HG03196 (cell line): ENCODE data around the gene ABCB11.
"Not testable (repeated sequence)": the region's sequence is repeated elsewhere in the genome, so short reads cannot be mapped to it uniquely, and the experiment has no call there.

Experiments used
- ATAC-seq: cut with Tn5 transposase; IDR thresholded peaks from one replicate; pipeline ENCODE4 v1.9.1; 2021; ENCODE audit not compliant: unreplicated experiment

ABCB11 gene

DNA sequence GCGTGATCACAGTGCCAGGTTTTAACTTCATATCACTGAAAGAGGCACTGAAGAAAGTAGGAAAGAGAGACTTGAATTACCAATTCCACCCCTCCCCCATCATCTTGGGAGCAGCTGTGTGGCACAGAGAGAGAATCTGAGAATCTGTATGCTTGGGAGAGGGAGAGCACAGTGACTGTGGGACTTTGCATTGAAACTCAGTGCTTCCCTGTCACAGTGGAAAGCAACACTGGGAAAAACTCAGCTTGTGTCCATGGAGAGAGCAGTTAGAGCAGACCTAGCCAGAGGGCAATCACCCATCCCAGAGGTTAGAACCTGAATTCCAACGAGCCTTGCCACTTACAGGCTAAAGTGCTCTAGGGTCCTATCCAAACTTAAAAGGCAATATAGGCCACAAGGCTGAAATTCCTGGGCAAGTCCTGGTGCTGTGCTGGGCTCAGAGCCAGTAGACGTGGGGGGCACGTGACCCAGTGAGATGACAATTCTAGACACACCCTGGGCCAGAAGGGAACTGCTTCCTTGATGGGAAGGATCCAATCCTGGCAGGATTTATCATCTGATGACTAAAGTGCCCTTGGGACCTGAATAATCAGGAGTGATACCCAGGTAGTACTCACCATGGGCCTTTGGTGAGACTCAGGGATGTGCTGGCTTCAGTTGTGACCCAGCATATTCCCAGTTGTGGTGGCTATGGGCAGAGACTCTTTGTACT lies 15.5 kb upstream of the ABCB11 start:
- no peak for ATAC-seq

DNA sequence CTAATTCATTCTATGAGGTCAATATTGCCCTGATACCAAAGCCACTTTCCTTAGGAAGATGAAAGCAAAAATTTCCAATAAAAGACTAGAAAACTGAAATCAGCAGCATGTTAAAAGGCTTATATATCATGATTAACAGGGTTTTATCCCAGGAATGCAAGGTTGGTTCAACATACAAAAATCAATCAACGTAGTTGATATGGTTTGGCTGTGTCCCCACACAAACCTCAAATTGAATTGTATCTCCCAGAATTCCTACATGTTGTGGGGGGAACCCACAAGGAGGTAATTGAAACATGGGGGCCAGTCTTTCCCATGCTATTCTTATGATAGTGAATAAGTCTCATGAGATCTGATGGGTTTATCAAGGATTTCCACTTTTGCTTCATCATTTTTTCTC lies 11.7 kb upstream of the ABCB11 start:
- ATAC-seq: no peak

DNA sequence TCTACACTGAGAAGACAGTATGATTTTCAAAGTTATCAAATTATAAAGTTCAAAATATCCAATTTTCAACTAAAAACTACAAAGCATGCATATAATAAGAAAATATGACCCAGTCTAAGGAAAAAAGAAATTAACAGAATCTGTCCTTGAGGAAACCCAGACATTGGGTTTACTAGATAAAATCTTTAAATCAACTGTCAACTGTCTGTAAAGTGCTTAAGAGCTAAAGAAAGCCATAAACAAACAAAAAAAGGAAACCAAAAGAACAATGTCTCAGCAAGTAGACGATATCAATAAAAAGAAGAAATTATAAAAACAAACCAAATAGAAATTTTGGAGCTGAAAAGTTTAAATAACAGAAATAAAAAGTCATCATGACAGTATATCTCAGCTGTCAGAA lies 10.5 kb upstream of the ABCB11 start:
- no peak for ATAC-seq

DNA sequence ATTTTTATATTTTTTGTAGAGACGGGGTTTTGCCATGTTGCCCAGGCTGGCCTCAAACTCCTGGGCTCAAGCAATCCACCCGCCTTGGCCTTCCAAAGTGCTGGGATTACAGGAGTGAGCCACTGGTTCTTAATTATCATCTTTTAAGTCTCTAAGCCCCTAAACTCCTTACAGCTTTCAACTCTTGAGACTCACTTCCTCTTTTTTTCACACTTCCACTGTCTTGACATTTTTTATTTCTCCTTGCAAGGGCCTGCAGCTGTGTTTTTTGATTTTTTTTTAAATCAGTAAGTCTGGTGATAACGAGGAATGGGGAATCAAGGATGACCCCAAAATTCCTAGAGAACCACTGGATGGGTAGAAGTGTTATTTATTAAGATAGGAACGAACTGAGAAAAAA lies 8.6 kb upstream of the ABCB11 start:
- ATAC-seq: no peak

DNA sequence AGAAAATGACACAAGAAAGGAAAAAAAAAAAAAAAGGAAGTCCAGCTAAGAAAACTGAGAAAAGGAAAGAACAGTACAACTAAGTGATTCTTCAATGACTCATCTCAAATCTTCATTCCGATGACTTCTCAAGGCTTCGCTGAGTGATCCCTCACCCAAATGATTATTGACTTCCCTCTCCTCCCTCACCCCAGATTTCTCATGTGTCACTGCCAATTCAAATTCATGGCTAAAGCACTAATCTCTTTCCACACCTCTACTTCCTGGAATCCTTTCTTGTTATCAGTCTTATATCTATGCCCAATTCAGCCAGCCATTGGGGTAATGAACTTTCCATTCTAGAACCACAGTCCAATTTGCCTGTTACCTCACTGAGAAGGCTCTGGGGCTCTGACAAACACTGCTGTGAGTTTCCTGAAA lies 7.2 kb upstream of the ABCB11 start:
- ATAC-seq: peak; percentile 63

DNA sequence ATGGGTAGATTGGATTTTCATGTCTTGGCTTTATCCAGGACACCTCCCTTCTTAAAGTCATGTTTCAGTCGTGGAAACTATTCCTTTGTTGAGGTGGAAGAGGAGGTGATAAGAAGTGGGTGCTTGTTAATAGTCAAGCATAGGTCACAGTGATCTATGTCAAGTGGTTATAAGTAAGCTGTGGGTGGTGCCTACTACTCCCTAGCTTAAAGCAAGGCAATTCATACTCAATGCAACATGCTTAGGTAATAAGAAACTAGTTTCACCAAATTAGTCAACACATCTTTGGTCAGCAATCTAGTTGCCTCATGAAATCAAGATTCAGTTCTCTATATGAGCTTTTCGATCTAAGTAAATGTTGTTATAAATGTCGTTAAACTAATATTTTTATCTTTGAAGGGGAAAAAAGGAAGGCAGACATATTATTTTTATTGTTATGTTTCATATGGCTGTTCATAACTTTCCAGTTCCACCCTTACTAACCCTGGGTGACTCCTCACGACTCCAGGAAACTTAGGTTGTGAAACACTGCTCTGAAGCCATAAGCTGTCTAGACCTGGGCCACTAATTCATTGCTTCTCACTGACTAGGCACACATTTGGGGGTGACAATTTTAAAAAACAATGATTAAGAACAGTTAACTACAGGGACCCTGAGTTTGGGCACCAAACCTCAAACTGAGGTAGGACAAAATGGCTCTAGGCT lies 5.8 kb upstream of the ABCB11 start:
- peak; percentile 51 for ATAC-seq

DNA sequence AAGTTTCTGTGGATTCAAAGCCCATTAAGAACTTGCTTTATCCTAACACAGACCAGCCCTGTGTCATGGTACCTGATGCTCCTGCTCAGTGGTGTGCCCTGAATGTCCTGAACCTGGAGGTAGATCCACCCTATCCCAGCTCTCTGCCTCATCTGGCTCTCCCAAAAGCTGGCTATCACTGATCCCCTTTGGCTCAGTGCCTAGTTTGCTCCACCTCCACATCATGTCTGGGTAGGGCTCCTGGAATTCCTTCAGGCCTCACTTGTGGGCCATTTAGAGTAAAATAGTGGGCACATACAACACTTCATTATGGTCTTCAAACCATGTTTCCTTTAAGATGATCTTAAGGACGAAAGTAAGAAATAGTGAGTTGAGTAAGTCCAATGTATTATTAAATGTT lies 4.8 kb upstream of the ABCB11 start:
- no peak for ATAC-seq

DNA sequence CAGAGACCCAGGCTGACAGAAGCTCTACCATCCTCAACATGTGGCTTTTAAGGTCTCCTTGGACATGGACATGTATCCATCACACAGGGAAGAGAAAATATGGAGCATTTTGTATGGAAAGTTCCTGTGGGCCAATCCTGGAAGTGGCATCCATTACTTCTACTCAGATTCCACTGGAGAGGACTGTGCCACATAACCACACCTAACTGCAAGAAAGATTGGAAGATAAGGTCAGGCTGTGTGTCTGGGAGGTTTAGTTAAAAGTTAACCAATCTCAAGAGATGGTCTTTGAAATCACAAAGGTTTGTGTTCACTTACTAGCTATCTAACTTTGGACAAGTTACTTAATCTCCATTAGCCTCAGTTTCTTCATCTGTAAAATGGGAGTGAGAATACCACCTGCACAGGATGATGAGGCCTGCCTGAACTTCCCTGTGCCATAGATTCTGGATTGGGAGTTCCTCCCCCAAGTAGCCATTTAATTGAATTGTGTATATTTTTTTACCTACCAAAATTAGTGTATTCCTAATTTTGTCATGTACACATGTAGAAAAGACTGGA lies 3.9 kb upstream of the ABCB11 start:
- no peak for ATAC-seq

DNA sequence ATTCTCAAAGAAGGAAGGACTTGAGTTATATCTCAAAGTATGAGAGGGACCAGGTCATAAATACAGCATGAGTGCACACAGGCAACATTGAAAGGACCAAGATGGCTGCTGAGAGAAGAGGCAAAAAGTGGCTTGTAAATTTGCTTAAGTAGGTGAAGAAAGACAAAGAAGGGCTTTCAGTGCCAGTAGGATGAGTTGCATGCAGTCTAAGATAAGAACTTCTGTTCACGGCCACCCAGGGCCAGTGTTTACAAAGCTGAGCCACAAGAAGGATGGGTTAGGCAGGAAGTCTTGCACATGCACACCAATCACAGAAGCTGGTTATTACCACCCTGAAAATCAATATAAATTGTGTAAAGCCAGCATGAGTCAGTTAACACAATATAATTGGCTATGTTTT lies 3.1 kb upstream of the ABCB11 start:
- no peak for ATAC-seq

DNA sequence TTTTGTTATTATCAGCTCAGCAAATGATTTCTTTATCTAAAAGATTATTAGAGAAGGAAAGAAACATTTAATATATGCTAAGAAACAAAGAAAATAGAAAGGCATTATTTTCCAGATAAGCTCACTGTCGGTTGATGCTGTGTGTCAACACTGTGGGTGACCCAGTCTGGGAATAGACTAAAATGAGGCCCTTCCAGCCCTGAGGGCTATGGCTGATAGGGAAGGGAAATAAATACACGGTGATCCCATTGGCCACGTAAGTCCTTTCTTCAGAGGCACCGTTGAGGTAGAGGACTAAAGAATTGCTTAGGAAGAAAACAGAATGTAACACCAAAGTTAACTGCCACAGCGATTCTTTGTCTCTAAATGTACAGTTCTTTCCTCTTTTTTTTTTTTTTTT lies 1.8 kb downstream of the ABCB11 start:
- ATAC-seq: no peak

DNA sequence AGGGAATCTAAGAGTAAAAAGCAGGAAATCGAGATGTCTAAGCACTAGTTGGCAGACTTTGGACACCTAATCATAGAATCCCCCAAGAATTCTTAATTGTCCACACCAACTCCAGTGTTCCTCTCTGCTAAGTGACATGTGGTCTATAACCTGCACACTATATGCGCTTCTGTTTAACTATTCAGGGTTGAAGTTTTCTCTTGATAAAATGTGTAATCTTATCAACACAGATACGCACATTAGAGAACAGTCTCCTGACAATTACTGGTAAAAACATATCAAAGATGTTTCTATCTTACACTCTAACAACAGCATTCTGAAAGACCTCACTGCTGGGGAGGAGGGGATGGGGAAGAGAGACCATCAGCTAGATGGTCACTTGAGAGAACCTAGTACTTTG lies 3.9 kb downstream of the ABCB11 start:
- no peak for ATAC-seq

DNA sequence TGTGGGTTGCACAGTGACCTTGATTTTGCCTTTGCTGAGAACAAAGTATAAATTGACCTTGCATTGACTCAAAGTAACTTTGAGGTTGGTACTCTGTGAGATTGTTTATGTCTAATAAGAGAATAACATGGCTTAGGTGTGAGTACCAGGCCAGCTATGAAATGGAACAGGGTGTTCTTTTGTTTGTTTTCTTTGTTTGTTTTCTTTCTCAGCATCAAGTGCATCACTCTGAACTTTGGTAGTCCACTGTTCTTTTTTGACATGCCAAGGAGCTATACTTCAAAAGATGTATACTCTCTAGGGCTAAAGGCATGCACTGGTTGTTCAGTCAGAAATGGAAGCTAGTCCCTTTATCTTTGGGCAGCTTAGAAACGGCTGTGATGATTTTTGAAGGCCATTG lies 5.1 kb downstream of the ABCB11 start:
- ATAC-seq: no peak

DNA sequence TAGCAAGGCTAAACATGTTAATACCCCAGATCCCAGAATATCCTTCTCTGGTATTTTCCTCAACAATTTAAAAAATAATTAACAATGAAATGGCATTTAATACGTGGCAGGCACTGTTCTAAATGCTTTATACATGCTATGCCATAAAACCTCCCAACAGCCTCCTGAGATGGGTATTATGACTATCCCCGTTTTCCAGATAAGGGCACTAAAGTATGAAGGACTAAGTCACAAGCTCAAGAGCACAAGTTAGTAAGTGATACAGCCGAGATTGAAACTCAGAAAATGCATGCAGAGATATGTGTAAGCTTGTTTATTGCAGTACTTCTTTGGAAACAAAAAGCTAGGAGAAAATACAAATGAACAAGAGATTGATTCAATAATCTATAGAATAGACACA lies 8.0 kb downstream of the ABCB11 start:
- ATAC-seq: no peak

DNA sequence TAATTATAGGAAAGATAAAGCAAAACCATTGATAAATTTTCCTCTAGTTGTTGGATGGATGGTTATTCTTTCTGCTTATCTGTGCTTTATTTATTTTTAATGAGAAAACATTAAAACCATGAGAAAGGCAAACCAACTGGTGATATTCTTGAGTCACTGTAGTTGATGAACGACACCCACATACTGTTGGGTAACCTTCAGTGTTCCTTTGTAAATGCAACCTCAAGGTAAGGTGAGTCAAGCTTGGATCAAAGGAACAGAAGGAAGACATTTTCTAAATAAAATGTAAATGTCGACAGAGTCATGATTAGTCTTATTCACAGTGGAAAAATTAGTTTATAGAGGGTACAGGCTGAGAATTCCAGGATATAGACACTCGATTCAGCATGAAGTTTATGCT lies 12.7 kb downstream of the ABCB11 start:
- ATAC-seq: no peak

DNA sequence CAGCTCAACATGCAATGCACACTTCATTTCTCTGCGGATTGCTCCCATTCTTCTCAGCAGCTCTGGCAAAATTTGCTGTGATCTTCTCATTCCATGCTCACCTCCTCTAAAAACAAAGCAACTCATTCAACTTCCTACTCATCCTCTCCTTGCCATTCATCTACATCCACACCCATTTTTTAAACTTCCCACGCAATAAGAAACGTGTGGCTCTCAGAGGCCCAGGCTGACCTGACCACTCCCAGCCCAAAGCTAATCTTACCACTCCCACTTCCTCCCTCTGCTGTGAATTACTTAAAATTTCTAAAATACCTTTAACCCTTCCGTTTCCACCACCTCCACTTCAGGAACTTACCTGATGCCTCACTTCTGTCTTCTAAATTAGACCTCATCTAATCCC lies 15.2 kb downstream of the ABCB11 start:
- no peak for ATAC-seq

DNA sequence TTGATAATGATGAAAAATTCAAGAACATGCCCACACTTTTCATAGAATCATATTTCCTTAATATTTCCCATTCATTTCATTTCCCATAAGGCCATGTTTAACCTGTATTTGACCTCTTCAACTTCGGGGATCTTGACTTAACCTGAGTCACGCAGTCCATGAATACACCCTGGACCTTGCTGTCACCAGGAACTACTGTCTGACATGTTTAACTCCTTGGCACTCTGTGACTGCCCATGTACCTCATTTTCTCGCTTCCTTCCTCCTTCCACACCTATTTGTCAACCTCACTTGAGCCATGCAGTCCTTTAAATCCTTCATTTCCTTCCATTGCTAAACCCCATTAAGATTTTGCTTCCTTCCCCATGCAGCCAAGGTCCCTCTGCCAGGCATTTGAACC lies 16.3 kb downstream of the ABCB11 start:
- no peak for ATAC-seq

DNA sequence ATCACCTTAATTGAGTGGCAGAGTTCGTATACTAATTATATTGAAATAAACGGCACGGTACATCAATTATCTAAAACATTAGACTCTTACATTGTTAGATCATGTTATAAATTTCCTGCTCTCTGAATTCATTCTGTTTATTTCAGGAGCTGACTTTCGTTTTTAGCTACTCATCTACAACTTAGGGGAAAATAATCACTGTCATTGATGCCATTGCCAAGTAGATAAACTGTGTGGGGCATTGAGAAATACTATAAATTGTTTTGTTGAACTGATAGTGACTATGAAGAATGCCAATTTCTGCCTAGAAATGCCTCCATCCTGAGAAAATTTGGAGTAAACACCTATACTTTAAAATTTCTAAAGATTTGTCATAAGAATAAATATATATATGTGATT lies 17.5 kb downstream of the ABCB11 start:
- ATAC-seq: no peak

DNA sequence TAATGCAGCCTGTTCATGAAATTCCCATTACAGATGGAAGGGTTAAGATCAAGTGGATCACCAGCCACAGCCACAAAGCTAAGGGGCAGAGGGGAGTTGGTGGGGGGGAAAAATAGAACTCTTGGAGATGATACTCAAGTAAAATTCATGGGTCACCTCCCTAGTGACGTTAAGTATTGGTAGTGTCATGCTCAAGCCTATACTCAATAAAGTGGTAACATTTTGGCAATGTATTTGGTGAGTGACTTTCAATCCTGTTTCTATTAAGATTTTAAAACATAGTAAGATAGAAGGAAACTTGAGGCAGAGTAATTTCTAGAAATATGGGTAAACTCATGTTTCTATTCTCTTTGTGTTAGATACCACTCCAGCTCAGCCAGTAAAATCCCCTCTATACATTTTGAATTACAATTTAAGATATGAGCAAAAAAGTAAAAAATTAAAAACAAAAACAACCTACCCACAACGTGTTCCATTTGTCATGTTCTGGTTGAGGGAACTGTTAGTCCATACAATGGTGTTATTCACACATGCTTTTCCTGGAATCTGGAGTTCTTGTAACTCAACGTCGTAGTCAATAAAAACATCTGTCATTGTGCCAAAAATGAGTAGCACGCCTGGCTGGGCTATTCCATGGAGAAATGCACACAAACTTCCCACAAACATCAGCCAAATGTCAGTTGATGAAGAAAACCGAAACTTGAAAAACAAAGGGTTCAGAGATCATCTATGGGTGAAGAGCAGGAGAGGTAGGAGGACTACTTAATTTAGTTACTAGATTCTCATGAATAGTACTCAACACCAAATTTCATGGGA lies 18.1 kb downstream of the ABCB11 start:
- ATAC-seq: no peak

DNA sequence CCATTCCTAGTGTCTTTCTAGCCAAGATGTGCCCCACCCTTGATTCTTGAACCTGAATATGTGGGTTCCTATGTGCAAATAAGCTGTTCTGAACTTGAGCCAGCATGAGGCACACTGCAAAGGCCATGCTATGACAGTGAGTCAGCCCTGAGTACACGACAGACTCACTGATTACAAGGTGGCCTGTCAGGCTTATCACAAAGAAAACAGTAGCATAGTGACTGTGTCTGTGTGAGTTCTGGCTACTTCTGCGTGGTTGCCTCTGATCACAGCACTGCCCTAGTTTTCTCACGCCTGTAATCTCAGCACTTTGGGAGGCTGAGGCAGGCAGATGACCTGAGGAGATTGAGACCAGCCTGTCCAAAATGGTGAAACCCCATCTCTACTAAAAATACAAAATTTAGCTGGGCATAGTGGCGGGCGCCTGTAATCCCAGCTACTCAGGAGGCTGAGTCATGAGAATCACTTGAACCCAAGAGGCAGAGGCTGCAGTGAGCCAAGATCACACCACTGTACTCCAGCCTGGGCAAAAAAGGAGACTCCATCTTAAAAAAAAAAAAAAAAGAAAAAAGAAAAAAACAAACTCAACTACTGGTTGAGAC lies 18.8 kb downstream of the ABCB11 start:
- ATAC-seq: not testable (repeated sequence)

DNA sequence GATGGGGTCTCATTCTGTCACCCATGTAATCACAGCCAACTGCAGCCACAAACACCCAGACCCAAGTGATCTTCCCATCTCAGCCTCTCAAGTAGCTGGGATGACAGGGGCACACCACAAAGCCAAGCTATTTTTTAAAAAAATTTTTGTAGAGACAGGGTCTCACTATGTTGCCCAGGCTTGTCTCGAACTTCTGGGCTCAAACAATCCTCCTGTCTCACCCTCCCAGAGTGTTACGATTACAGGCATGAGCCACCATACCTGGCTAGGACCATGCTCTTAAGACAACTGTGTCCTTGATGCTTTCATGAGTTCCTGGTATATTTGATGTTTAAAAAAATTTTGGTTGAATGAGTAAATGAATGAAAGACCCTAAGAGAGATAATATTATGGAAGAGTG lies 19.4 kb downstream of the ABCB11 start:
- no peak for ATAC-seq
